Measurements from ENCODE around the gene C9. TPM values are rescaled to one million over a fixed set of nuclear protein-coding genes. Genes with fewer than 3 reads are reported as not detected.

C9 gene
- total RNA-seq, 4 donors from 2014 or later, result not detected

DNA sequence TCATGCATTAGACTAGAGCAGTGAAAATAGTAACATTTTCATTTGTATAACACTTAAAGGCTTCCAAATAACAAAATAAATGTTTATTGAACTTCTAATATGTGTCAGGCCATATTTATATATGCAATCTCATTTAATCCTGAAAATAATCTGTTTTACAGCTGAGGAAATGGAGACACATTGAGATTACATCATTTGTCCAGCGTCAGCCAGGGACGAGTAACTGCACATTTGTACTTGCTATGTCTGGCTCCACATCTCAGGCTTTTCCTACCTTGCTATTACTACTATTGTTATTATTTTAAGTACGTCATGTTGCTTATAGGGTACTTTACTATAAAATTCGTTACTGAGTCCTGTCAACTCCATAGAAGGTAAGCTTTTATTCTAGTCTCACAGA, 3.8 kb upstream of the C9 start:
- H3K36me3 ChIP-seq, result no peaks in the 10 kb centered on the region
- TF ChIP-seq POLR2AphosphoS5 (IDR thresholded peaks at IDR 0.05) (no peak), POLR2A (IDR thresholded peaks at IDR 0.05) (no peak), EP300 (IDR thresholded peaks at IDR 0.05; ENCODE audit: low read depth) (no peak)
- TF ChIP-seq, protein P1, sequence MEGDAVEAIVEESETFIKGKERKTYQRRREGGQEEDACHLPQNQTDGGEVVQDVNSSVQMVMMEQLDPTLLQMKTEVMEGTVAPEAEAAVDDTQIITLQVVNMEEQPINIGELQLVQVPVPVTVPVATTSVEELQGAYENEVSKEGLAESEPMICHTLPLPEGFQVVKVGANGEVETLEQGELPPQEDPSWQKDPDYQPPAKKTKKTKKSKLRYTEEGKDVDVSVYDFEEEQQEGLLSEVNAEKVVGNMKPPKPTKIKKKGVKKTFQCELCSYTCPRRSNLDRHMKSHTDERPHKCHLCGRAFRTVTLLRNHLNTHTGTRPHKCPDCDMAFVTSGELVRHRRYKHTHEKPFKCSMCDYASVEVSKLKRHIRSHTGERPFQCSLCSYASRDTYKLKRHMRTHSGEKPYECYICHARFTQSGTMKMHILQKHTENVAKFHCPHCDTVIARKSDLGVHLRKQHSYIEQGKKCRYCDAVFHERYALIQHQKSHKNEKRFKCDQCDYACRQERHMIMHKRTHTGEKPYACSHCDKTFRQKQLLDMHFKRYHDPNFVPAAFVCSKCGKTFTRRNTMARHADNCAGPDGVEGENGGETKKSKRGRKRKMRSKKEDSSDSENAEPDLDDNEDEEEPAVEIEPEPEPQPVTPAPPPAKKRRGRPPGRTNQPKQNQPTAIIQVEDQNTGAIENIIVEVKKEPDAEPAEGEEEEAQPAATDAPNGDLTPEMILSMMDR (IDR thresholded peaks at IDR 0.05), result no peak
- intact Hi-C loops (cut with DNase I; ENCODE audit: low total_unique reads) (no loop called here), in situ Hi-C loops (cut with MboI; ENCODE audit: low pct_ligation_motif_present in 1 of 4, low pct_unique_long_range_greater_than_20kb in 1 of 4, low sequenced_read_pairs in 3 of 4) (no loop called here)
- WGBS, 2 donors (ENCODE audit: low coverage in 1 of 2), result 56 to 68% methylated on average over 4 of the region's 4 CpGs
- H3K9me3 ChIP-seq, result no peaks in the 10 kb centered on the region
- no peaks in the 10 kb centered on the region for H3K27me3 ChIP-seq
- DNase-seq, result no peak
- H3K4me1 ChIP-seq, result peaks cover 0 to 4% (median 2%) of the 10 kb centered on the region in 4 donors
- H3K27ac ChIP-seq, result no peak overlapping the region
- H3K4me3 ChIP-seq, result no peak overlapping the region

DNA sequence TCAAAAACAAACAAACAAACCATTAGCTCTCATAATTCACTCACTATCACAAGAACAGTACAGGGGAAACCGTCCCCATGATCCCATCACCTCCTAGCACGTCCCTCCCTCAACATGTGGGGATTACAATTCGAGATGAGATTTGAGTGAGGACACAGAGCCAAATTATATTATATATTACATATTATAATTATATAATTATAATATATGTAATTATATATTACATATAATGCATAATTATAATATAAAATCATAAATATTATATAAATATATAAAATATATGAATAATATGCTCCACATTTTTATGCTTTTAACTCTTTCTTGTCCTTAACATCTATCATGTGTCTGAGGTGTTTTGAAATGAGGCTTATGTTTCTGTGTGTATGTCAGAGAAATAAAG, 3.4 kb upstream of the C9 start:
- Histone ChIP-seq H3K36me3 (no peaks in the 10 kb centered on the region), H3K27me3 (no peaks in the 10 kb centered on the region), H3K4me3 (no peak overlapping the region), H3K4me1 (peaks cover 0 to 4% (median 2%) of the 10 kb centered on the region in 4 donors), H3K9me3 (no peaks in the 10 kb centered on the region), H3K27ac (no peak overlapping the region)
- in situ Hi-C loops (cut with MboI; ENCODE audit: low pct_ligation_motif_present in 1 of 4, low pct_unique_long_range_greater_than_20kb in 1 of 4, low sequenced_read_pairs in 3 of 4), result no loop called here
- 72 to 83% methylated on average over 3 of the region's 3 CpGs for WGBS, 2 donors (ENCODE audit: low coverage in 1 of 2)
- intact Hi-C loops (cut with DNase I; ENCODE audit: low total_unique reads), result no loop called here
- no peak for DNase-seq
- TF ChIP-seq POLR2A (IDR thresholded peaks at IDR 0.05), result no peak
- no peak for TF ChIP-seq EP300 (IDR thresholded peaks at IDR 0.05; ENCODE audit: low read depth)
- TF ChIP-seq, protein P1 (IDR thresholded peaks at IDR 0.05), result no peak
- no peak for TF ChIP-seq POLR2AphosphoS5 (IDR thresholded peaks at IDR 0.05)

DNA sequence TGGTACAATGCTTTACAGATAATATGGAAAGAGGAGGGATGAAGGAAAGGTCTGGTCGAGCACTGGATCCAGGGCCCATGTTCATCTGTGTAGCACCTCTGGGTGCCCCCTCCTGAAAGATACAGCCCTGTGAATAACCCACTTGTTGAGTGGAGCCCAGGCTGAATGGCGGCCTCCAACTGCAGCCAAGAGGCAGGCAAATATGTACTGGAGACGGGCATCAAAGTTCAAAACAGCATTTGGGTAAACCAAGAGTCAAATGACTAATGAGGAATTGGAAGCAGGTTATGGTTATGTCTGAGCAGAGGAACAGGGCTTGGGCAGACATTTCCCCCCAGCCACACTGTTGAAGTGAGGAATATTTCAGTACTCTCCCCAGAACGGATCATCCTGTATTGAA, 1.1 kb downstream of the C9 start:
- in situ Hi-C loops (cut with MboI; ENCODE audit: low pct_ligation_motif_present in 1 of 4, low pct_unique_long_range_greater_than_20kb in 1 of 4, low sequenced_read_pairs in 3 of 4), result no loop called here
- no peaks in the 10 kb centered on the region for H3K36me3 ChIP-seq
- intact Hi-C loops (cut with DNase I; ENCODE audit: low total_unique reads), result no loop called here
- no peak for TF ChIP-seq EP300 (IDR thresholded peaks at IDR 0.05; ENCODE audit: low read depth)
- TF ChIP-seq, protein P1 (IDR thresholded peaks at IDR 0.05), result no peak
- no peak for TF ChIP-seq POLR2A (IDR thresholded peaks at IDR 0.05)
- TF ChIP-seq POLR2AphosphoS5 (IDR thresholded peaks at IDR 0.05), result no peak
- H3K27me3 ChIP-seq, result no peaks in the 10 kb centered on the region
- WGBS, 2 donors (ENCODE audit: low coverage in 1 of 2), result 79 to 84% methylated on average over 2 to 4 of the region's 4 CpGs
- H3K4me1 ChIP-seq, result no peaks in the 10 kb centered on the region
- no peak for DNase-seq
- H3K27ac ChIP-seq, result no peak overlapping the region
- no peaks in the 10 kb centered on the region for H3K9me3 ChIP-seq
- no peak overlapping the region for H3K4me3 ChIP-seq

DNA sequence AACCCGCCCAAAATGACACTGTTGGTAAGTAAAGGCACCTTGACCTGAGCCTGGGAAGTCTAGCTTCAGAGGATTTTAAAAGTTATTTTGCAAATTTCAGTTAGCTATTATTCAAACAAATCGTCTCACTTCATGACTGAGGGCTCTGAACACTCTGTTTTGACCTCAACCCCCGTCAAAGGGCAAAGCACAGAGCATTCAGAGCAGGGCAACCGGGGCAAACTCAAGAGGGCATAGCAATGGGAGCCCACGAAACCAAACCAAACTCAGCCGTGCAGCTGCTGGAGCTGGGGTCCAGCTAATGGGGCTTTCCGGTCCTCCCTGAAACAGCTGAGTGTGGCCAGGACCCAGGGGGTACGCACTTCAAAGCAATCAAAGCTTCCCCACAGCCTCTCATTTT, 1.6 kb downstream of the C9 start:
- Histone ChIP-seq H3K36me3 (no peaks in the 10 kb centered on the region), H3K27me3 (no peaks in the 10 kb centered on the region), H3K9me3 (no peaks in the 10 kb centered on the region), H3K27ac (no peak overlapping the region), H3K4me3 (no peak overlapping the region), H3K4me1 (no peaks in the 10 kb centered on the region)
- DNase-seq, result no peak
- in situ Hi-C loops (cut with MboI; ENCODE audit: low pct_ligation_motif_present in 1 of 4, low pct_unique_long_range_greater_than_20kb in 1 of 4, low sequenced_read_pairs in 3 of 4), result no loop called here
- TF ChIP-seq POLR2A (IDR thresholded peaks at IDR 0.05) (no peak), EP300 (IDR thresholded peaks at IDR 0.05; ENCODE audit: low read depth) (no peak), POLR2AphosphoS5 (IDR thresholded peaks at IDR 0.05) (no peak)
- TF ChIP-seq, protein P1 (IDR thresholded peaks at IDR 0.05), result no peak
- intact Hi-C loops (cut with DNase I; ENCODE audit: low total_unique reads), result no loop called here
- WGBS, 2 donors (ENCODE audit: low coverage in 1 of 2), result 88% methylated on average over 8 of the region's 8 CpGs; no CpG with 5 or more reads in 1 of the 2 donors

Measured in transverse colon (tissue), 4 donors.